Tibial artery (tissue), 4 donors: ENCODE measurements around the gene TM6SF1.

ENCODE experiments used
- DNase-seq, 2 donors: peaks; one replicate each; pipeline ENCODE4 v3.0.0-alpha.2; 2019
- H3K27ac ChIP-seq, 2 donors: fragments of 200-600 bp; sonication (generic) in 1 of 2; 1 replicate in 1 of 2; 2 replicates in 1 of 2; pipeline ENCODE4 v1.5.1; 2018 to 2019; ENCODE audit warnings: mild to moderate bottlenecking in 1 of 2
- H3K27me3 ChIP-seq, 2 donors: fragments of 200-600 bp; sonication (generic) in 1 of 2; one replicate each; pipeline versions ENCODE4 v1.5.1 to v1.6.0; 2016 to 2019
- H3K36me3 ChIP-seq, 3 donors: fragments of 200-600 bp; sonication (generic) in 2 of 3; one replicate each; pipeline ENCODE4 v1.5.1; 2016 to 2019; ENCODE audit warnings: mild to moderate bottlenecking in 2 of 3
- H3K4me1 ChIP-seq, 4 donors: fragments of 200-600 bp; sonication (generic) in 2 of 4; 1 replicate in 3 of 4; 2 replicates in 1 of 4; pipeline ENCODE4 v1.5.1; 2016 to 2019
- H3K4me3 ChIP-seq, 2 donors: fragments of 200-600 bp; sonication (generic) in 1 of 2; 1 replicate in 1 of 2; 2 replicates in 1 of 2; pipeline ENCODE4 v1.5.1; 2018 to 2019; ENCODE audit warnings: mild to moderate bottlenecking in 2 of 2
- H3K9me3 ChIP-seq, 3 donors: fragments of 200-600 bp; sonication (generic) in 1 of 3; one replicate each; pipeline ENCODE4 v1.5.1; 2016 to 2019
- intact Hi-C: fragments of 100-400 bp; cut with DNase I; formaldehyde crosslinking; loops from one replicate; pipeline ENCODE4 v1.15.0; 2023; ENCODE audit warnings: low total_unique reads
- TF ChIP-seq, protein P1 (sequence below), 2 experiments: fragments of 200-600 bp in 1 of 2; fragments of 450-650 bp in 1 of 2; IDR thresholded peaks; one replicate each; pipeline ENCODE4 v1.5.1; 2017 to 2019; ENCODE audit warnings: antibody characterized with exemption in 2 of 2, mild to moderate bottlenecking in 1 of 2, moderate library complexity in 1 of 2

The TM6SF1 gene

GRCh38 chr15:83064859-83065258 is 42.6 kb upstream of the TM6SF1 start:
- no peaks in the 10 kb centered on the region for H3K36me3 ChIP-seq
- TF ChIP-seq, protein P1, sequence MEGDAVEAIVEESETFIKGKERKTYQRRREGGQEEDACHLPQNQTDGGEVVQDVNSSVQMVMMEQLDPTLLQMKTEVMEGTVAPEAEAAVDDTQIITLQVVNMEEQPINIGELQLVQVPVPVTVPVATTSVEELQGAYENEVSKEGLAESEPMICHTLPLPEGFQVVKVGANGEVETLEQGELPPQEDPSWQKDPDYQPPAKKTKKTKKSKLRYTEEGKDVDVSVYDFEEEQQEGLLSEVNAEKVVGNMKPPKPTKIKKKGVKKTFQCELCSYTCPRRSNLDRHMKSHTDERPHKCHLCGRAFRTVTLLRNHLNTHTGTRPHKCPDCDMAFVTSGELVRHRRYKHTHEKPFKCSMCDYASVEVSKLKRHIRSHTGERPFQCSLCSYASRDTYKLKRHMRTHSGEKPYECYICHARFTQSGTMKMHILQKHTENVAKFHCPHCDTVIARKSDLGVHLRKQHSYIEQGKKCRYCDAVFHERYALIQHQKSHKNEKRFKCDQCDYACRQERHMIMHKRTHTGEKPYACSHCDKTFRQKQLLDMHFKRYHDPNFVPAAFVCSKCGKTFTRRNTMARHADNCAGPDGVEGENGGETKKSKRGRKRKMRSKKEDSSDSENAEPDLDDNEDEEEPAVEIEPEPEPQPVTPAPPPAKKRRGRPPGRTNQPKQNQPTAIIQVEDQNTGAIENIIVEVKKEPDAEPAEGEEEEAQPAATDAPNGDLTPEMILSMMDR (IDR thresholded peaks at IDR 0.05), result no peak
- peaks cover 0 to 3% (median 0%) of the 10 kb centered on the region in 3 donors for H3K9me3 ChIP-seq
- DNase-seq, result no peak
- intact Hi-C loops, result no loop called here
- H3K4me1 ChIP-seq, result peaks cover 0 to 57% (median 36%) of the 10 kb centered on the region in 4 donors
- H3K27me3 ChIP-seq, result no peaks in the 10 kb centered on the region
- H3K4me3 ChIP-seq, result peak overlapping the region; percentile 67 to 97
- H3K27ac ChIP-seq, result no peak overlapping the region

- peaks cover 0 to 3% (median 0%) of the 10 kb centered on the region in 3 donors for H3K9me3 ChIP-seq
- peak overlapping the region; percentile 67 to 97 for H3K4me3 ChIP-seq
- peaks cover 0 to 57% (median 36%) of the 10 kb centered on the region in 4 donors for H3K4me1 ChIP-seq
- no peaks in the 10 kb centered on the region for H3K27me3 ChIP-seq
- intact Hi-C loops, result no loop called here
- TF ChIP-seq, protein P1 (IDR thresholded peaks at IDR 0.05), result no peak
- no peaks in the 10 kb centered on the region for H3K36me3 ChIP-seq
- H3K27ac ChIP-seq, result peak overlapping the region; percentile 85 to 97
- no peak for DNase-seq
These were observed 42.0 kb upstream of the TM6SF1 start for GRCh38 chr15:83065431-83065830.

- Histone ChIP-seq H3K27me3 (no peaks in the 10 kb centered on the region), H3K4me1 (peaks cover 0 to 56% (median 35%) of the 10 kb centered on the region in 4 donors), H3K4me3 (peak overlapping the region; percentile 67 to 97), H3K36me3 (no peaks in the 10 kb centered on the region), H3K9me3 (peaks cover 0 to 3% (median 0%) of the 10 kb centered on the region in 3 donors), H3K27ac (peak overlapping the region; percentile 85 to 97)
- TF ChIP-seq, protein P1 (IDR thresholded peaks at IDR 0.05), result no peak
- intact Hi-C loops, result no loop called here
- DNase-seq, result no peak
These were observed 41.3 kb upstream of the TM6SF1 start for GRCh38 chr15:83066034-83066733.

GRCh38 chr15:83066734-83067637 is 40.5 kb upstream of the TM6SF1 start, which contains the start of gene BTBD1:
Gene BTBD1, minus strand, starts transcription at chr15:83067252. Its CDS starts 101 bp downstream, at chr15:83067151.
- peaks cover 0 to 49% (median 31%) of the 10 kb centered on the region in 4 donors for H3K4me1 ChIP-seq
- no peaks in the 10 kb centered on the region for H3K36me3 ChIP-seq
- intact Hi-C loops, result no loop called here
- peaks cover 0 to 3% (median 0%) of the 10 kb centered on the region in 3 donors for H3K9me3 ChIP-seq
- peak within 1 kb of the TSS; percentile 85 to 97 for H3K27ac ChIP-seq
- H3K4me3 ChIP-seq, result peak within 1 kb of the TSS; percentile 67 to 97
- no peaks in the 10 kb centered on the region for H3K27me3 ChIP-seq
- TF ChIP-seq, protein P1 (IDR thresholded peaks at IDR 0.05), result no peak
- peak; percentile 96 to 98 for DNase-seq

DNA sequence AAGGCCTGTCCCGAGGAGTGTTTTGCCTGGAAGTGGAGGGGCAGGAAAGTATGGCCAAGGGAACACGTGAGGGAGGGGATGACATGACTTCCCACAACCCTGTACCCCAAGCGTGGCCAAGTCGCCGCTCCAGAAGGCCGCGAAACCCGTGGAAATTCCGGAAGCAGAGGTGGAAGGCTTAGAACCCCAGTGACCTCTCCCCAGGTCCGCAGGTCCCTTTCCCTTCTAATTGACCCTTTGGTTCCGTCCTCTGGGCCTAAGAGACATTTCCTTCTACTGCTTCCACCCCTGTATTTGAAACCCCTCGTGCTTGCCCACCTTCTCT is 39.8 kb upstream of the TM6SF1 start:
- H3K36me3 ChIP-seq, result no peaks in the 10 kb centered on the region
- peaks cover 0 to 44% (median 28%) of the 10 kb centered on the region in 4 donors for H3K4me1 ChIP-seq
- H3K4me3 ChIP-seq, result peak overlapping the region; percentile 67 to 97
- peak overlapping the region; percentile 85 to 97 for H3K27ac ChIP-seq
- DNase-seq, result no peak
- TF ChIP-seq, protein P1 (IDR thresholded peaks at IDR 0.05), result no peak
- intact Hi-C loops, result no loop called here
- H3K27me3 ChIP-seq, result no peaks in the 10 kb centered on the region
- peaks cover 0 to 3% (median 0%) of the 10 kb centered on the region in 3 donors for H3K9me3 ChIP-seq
